ENCODE measurements around the gene NOVA2.
A peak's percentile ranks its signal among the peaks of the same experiment; 100 is the strongest.

The NOVA2 gene, protein sequence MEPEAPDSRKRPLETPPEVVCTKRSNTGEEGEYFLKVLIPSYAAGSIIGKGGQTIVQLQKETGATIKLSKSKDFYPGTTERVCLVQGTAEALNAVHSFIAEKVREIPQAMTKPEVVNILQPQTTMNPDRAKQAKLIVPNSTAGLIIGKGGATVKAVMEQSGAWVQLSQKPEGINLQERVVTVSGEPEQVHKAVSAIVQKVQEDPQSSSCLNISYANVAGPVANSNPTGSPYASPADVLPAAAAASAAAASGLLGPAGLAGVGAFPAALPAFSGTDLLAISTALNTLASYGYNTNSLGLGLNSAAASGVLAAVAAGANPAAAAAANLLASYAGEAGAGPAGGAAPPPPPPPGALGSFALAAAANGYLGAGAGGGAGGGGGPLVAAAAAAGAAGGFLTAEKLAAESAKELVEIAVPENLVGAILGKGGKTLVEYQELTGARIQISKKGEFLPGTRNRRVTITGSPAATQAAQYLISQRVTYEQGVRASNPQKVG
- 0 to 0.13 reads per million in 2 donors for total RNA-seq

DNA sequence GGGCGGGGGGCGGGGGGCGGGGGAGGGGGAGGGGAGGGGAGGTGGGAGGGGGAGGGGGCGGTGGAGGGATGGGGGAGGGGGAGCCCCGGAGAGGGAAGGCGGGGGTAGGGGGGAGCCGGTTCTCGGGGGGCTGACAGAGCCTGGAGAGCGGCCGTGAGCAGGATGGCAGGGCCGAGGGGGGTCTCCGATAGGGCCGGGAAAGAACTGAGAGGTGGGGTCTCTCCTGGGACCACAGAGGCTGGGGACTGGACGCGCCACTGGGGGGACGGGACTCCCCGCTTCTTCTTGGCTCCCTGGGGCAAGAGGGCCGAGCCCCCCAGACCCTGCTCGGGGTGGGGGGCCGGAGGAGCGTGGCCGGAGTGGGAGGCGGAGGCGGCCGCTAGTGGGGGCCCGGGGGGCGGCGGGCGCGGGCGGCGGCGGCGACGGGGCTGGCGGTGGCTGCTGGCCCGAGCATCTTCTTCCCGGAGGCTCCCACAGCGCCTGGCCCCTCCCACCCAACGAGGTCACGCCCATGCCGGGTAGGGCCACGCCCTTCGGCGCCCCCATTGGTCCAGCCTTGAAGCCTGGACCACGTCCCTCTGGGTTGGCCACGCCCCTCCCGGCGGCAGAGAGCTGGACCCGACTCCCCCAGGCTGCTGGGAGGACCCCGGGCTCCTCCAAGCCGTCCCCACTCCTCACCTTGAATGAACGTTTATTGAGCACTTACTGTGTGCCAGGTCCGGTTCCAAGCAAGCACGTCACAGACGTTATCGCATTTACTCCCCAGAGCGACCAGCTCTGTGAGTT is at the start of gene NOVA2:
NOVA2 (minus strand) TSS at position 313 of the 786 bp plus-strand sequence. CDS start 514 bp downstream, outside the sequence.
- DNase-seq, result peak in 2 of 5 experiments; percentile 6 to 52

DNA sequence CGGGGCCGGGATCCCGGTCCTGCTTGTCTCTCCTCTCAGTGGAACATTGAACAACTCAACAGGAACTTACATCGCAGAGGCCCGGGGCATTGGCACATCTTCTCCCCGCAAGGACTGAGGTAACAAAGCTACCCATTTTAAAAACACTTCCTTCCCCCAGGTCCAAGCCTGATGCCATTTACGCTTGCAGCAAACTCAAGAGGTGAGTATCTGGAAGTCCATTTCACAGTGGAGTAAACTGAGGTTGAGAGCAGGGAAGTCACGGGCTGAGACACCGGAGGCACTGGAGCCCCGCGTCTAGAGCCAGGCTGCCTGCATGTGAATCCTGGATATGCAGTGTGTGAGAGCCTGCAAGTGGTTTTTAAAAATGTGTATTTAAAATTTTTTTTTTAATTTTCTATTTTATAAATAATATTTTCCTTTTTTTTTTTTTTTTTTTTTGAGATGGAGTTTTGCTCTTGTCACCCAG is 49.7 kb upstream of the NOVA2 start:
- no peak for DNase-seq

DNA sequence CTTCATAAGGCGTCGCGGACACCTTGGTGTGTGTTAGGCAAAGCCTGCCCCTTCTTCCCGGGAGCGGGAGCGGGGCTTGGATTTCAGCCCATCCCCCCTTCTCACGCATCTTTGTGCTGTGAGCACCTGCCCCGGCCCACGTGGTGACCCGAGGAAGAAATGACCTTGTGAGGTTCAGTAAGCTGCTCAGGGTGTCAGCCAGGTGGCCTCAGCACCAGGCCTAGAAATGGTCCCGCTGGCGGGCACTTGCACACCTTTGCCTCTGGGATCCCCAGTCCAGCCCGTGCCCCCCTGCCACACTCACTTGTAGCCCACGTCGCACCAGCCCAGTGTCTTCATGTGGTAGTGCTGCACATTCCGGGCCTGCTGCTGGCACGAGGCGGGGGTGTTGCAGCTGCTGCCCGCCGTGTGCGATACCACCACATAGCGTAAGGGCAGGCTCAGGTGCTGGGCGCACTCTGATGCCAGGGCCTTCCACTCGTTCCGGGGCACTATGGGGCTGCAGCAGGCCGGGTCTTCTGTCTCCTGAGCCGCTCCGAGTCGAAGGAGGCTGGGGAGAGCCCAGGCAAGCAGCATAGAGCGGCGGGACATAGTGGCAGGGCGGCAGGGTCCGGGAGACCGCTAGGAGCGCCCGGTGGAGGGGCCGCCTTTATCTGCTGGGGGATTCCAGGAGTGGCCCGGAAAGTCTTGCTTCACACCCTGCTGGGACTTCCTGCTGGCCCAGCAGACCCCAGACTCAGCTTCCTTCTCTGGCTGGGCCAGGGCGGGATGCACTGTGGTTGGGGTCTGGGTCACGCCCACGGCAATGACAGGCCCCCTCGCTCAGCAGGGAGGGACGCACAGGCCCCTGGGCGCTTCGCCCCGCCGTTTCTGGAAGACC is 49.0 kb upstream of the NOVA2 start, which contains the start of gene PGLYRP1:
PGLYRP1 (minus strand) TSS at position 623 of the 880 bp plus-strand sequence; CDS start at position 591, 32 bp downstream.
- no peak for DNase-seq

DNA sequence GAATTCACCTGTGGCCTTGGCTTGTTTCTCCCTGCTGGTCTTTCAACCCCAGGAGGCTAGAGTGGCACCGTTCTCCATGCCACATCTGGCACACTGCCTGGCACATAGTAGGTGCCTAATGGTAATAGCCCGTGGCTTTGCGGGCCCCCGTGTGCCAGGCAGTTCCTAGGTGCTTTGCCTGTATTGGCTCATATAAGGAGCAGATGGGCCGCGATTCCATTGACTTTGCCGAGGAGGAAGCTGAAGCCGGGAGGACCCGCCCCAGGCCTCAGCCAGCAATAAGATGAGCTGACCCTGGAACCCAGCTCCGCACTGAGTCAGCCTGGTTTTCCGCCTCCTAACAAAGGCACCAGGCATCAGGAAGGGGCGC is 48.4 kb upstream of the NOVA2 start:
- no peak for DNase-seq

DNA sequence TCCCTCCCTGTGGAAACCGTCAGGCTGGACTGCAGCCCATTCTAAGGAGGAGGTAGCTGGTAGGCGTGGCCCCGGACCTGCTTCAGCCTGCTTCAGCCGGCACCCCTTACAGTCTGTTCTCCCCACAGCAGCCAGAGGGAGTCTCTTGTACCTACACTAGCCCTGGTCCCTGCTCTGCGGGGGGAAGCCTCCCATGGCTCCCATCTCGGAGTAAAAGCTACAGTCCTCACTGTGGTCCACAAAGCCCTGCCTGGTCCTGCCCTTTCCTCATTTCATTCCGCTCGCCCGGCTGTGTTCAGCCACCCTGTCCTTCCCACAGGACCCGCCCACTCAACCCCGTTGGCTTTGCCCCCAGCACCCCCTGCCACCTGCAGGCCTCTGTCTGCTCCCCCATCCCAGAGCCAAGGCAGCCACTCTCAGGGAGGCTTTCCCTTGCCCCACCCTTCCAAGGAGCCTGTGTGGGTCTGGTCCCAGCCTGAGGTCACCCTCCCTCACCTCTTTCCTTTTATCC is 47.9 kb upstream of the NOVA2 start:
- DNase-seq, result no peak

DNA sequence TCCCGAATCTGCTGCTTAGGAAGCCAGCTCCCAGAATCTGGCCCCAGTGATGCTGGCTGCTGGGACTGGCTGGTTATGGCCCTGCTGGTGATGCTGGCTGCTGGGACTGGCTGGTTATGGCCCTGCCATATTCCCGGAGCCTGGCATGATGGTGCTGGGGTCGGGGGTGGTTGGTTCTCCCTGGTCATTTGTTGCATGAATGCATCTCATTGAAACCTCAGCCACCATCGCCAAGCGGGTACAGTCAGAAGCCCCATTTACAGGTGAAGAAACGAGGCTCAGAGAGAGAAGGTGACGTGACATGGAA is 47.1 kb upstream of the NOVA2 start:
- no peak for DNase-seq

DNA sequence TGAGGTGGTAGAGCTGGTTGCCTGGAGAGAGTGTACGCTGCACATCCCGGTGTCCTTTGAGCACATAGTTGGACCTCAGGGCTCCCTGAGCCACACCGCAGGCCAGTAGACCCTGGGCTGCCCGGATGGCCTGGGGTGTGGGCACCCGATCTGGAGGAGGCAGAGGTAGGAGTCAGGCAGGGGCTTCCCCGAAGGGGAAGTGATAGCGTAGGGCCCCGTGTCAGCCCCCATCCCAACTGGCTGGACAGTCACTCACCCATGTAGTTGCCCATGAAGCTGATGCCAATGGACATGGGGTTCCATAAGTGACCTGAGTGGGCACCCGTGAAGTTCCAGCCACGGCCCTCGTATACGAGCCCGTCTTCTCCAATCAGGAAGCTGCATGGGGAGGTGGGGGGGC is 45.6 kb upstream of the NOVA2 start:
- DNase-seq, result no peak

DNA sequence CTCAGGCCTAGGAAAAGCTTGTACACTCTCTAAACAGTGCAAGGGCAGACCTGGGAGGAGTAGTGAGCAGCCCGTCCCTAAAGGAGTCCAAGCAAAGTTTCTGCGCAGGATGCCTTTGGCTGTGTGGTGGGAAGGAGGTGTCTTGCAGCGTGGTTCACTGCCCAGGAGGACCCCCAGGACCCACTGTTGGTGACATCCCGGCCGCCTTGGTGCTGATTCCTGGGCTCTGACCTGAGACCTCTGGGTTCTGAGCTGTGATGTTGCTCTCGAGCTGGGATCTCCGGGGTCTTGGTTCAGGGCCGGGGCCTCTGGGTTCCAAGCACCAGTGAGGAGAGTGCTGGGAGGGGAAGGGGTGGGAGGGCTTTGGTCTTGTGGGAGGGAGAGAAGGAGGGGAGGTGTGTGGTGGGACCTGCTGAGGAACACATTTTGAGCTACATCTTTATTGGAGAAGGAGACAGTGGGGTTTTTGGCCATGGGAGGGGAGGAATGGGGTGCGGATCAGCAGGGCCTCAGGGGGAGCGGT is 45.1 kb upstream of the NOVA2 start:
- no peak for DNase-seq

DNA sequence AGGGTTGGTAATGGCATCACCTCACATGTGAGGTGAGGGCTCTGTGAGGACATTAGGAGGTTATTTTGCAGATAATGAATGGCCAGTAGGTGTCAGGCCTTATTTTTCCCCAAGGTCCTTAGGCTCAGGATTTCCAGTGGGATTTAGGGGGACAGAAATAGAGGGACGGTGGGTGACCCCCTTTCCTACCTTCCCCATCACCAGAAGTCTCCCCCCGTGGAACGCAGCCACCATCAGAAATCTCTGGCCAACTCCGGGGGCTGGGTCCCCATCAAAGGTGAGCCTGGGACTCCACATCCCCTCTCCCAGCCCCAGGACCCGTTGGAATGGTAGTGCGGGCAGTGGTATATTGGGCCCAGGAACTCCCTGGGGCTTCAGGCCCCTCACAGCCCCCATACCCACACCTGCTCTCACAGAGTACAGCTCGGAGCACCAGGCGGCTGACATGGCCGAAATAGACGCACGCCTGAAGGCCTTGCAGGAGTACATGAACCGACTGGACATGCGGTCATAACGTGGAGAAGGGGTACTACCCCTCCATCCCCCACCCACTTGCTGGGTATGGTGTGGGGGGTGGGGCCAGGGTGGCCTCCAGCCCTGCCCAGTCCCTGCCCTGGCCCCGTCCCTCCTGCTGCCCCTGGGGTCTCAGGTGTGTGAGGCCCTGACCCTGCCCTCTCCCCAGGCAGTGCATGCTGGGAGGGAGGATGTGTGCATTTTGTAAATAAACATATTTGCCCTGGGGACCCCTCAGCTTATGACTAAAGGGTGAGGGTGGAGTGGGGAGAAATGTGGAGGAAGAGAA is 44.4 kb upstream of the NOVA2 start:
- no peak for DNase-seq

DNA sequence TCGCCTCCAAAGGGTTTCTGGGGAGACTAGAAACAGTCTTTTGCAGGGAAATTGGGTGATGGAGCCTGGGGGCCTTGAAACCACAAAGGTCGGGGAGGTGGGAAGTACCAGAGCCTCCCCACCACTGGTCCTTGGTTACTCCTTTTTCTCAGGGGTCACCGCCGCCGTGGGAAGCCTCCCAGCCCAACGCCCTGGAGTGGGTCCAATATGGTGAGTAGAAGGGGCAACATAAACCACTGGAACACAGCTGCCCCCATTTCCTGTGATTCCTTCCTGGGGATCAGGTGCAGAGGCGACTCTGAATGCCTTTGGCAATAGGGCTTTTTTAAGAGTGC is 43.4 kb upstream of the NOVA2 start:
- DNase-seq, result no peak

DNA sequence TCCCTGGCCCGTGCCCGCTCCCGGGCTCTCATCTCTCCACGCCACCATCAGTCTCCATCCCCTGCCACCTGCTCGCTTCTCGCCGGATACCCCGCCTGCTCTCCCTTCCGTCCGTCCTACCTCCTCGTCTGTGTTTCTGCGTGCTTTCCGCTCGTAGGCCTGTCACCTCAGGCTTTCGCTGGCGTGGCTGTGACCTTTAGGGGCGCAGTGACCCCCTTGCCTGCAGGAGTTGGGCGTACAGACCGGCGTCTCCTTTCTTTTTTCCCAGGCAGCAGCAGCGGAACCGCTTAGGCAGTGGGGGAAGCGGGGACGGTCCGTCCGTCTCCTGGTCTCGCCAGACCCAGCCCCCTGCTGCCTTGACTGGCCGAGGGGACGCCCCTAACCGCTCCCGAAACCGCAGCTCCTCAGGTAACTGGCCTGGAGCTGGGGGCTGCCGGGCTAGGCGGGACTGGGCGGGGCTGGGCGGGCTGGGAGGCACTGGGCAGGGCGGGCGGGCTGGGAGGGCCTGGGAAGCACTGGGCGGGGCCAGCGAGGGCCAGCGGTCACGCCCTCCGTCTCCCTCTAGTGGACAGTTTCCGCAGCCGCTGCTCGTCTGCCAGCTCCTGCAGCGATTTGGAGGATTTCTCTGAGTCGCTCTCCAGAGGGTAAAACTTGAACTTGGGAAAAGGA is 42.9 kb upstream of the NOVA2 start:
- DNase-seq, result peak; percentile 61 to 79 (median 72)

DNA sequence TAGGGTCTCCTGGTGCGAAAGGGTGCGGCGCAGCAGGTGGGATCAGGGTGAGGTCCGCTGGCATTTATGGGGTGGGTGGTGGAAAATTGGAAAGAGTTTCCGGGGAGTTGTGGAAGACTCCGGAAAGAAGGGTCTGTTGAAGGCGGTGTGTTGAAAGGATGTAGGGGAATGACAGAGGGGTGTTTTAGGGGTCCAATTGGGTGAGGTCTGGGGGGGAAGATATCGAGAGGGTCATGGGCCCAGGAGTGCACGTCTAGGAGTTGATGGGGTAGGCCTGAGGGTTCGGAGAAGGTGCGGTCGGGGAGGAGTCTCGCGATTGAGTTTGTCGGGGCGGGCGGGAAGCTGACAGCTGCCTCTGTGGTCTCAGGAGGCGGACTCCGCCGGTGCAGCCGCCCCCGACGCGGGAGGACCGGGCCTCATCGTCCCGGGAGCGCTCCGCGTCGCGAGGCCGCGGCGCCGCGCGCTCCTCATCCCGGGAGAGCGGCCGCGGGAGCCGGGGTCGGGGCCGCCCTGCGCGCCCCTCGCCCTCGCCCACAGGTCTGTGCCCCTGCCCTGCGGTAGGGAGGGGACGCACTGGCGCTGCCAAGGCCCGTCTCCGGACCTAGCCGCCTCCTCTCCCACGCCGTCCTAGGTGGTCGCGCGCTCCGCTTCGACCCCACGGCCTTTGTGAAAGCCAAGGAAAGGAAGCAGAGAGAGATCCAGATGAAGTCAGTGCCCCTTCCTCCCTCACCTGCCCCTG is 42.2 kb upstream of the NOVA2 start:
- DNase-seq, result peak in 4 of 5 experiments; percentile 15 to 63 (median 37)

DNA sequence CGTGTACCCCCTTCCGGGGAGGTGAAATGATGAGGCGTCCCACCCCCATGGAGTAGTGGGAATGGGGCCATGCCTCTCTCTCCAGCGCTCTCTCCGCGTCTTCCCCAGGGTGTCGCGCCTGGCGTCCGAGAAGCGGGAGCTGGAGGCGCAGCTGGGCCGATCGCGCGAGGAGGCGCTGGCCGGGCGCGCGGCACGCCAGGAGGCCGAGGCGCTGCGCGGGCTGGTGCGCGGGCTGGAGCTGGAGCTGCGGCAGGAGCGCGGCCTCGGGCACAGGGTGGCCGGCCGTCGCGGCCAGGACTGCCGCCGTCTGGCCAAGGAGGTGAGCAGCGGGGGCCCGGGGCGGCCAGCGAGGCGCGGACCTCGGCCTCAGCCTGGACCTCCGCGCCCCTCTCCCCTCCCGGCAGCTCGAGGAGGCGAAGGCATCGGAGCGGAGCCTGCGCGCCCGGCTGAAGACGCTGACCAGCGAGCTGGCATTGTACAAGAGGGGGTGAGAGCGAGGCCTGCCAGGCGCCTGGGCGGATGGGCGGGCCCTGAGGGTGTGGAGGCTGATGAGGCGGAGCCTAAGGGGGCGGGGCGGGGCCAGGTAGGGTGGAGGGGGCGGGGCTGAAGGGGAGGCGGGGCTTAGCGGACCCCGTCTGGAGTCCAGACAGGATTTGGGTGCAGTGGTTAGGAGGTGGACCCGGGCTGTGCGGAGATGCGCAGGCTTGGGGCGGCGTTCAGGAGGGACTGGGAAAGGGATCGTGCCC is 41.4 kb upstream of the NOVA2 start:
- peak; percentile 22 to 67 (median 53) for DNase-seq

DNA sequence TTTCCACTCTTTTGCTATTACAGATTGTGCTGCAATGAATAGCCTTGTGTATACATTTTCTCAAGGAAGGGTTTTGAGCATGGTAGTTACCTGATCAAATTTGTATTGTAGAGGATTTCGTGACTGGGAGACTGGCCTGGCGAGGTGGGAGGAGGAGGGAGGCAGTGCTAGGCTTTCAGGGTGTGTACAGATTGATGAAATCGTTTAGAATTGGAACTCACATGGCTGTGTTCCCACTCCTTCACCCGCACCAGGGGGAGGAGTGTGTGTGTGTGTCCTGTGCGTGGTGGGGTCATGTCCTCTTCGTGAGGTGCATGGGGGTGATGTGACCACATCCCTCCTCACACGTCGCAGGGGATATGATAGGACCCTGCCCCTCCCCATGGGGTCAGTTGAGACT is 40.9 kb upstream of the NOVA2 start:
- DNase-seq, result no peak

DNA sequence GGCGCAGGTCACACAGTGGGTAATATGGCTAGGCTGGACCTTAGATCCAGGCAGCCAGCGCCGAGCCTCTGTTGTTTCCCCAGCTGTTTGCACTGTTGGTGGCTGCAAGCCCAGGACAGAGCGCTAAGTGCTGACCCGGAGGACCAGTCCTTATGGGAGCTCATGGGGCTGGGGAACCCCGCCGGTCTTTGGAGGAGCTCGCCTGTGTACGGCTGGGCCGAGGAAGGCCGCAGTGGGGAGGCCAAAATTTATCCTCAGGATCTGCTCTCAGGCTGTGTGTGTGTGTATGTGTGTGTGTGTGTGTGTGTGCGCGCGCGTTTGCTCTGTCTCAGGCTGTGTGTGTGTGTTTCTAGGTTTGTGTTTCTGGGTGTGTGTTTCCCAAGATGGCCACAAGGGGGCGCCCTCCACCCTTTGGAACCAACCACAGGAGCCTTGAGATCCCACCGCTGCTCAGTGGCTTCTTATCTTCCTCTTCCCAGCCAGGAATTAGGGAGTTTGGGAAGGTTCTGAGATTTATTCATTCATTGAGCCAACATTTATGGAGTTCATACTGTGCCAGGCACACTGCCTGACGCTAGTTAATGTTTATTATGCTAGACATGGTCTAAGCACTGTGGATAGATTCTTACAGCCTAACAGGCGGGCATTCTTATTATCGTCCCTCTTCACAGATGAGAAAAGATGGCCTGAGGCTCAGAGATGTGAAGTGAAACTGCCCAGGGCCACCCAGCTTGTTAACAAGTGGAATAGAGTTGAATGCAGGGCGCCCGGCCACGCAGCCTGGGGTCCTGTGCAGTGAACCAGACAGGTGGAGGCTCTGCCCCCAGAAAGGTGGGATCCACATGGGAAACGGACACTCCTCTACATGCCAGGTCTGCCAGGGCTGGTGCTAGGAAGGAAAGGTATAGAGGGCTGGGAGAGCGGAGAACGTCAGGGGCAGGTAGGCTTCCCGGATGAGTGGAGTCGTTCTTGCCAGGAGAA is 36.2 kb upstream of the NOVA2 start:
- DNase-seq, result peak; percentile 23 to 75 (median 54)

DNA sequence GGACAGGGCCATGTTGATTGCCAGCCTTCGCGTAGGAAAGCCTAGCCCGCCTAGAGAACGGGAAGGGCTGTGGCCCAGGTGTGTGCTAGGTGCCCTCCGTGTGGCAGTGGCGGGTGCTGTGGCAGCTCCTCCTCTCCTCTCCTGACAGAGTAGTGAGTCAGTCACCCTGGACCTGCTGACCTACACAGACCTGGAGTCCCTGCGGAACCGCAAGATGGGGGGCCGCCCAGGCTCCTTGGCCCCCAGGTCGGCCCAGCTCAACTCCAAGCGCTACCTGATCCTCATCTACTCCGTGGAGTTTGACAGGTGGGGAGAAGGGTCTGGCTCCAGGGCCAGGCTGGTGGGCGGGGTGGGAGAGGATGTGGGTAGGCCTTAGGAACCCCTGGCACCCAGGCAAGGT is 32.7 kb upstream of the NOVA2 start:
- no peak for DNase-seq

DNA sequence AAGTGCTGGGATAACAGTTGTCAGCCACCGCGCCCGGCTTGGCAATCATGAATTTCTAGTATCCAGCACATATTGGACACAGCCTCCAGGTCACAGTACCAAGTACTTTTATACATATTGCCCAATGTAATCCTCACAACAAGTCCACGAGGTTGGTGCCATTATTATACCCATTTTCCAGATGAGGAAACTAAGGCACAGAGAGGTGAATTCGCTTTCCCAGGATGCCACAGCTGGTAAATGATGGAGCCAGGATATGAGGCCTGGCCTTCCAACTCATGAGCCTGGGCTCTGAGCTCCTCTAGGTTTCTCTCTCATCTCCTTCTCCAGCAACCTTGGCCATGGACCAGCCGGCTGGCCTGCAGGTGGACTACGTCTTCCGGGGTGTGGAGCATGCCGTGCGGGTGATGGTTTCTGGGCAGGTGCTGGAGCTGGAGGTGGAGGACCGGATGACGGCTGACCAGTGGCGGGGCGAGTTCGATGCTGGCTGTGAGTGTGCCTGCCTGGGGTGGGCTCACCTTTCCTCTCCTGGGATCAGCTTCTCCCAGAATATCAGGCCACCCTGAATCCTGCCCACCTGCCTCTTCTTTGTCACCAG is 29.1 kb upstream of the NOVA2 start:
- DNase-seq, result no peak

Measured in T-helper 2 cell (primary cell).